22Rv1 (cell line): ENCODE results near the gene ZNF107.

Experiments
- H3K27ac ChIP-seq: fragments of 450-650 bp; 2 replicates; pipeline ENCODE4 v1.5.1; 2017
- CTCF ChIP-seq: fragments of 450-650 bp; IDR thresholded peaks from 2 replicates; pipeline ENCODE4 v1.5.1; 2017; ENCODE audit warnings: mild to moderate bottlenecking
- ZFX ChIP-seq: fragments of 450-650 bp; IDR thresholded peaks from 2 replicates; pipeline ENCODE4 v1.6.1; 2017; ENCODE audit warnings: antibody characterized with exemption, borderline replicate concordance

Gene ZNF107

GRCh38 chr7:64665980-64666662, at the start of gene ZNF107:
ZNF107 (plus strand) TSS chr7:64666133; CDS start chr7:64666283, 150 bp downstream.
- H3K27ac ChIP-seq = peak within 1 kb of the TSS; percentile 82
- TF ChIP-seq ZFX (no peak), CTCF (no peak)

- H3K27ac ChIP-seq = no peak overlapping the region
- TF ChIP-seq CTCF (peak; percentile 73), ZFX (no peak)
Measured at GRCh38 chr7:64618785-64619456, 47.0 kb upstream of the ZNF107 start.

- no peak overlapping the region for H3K27ac ChIP-seq
- no peak for TF ChIP-seq CTCF
- TF ChIP-seq ZFX = no peak
Measured at GRCh38 chr7:64619705-64620104, 46.2 kb upstream of the ZNF107 start.

GRCh38 chr7:64621656-64622055, 44.3 kb upstream of the ZNF107 start:
- no peak for TF ChIP-seq CTCF
- no peak for TF ChIP-seq ZFX
- H3K27ac ChIP-seq = no peak overlapping the region

- H3K27ac ChIP-seq = no peak overlapping the region
- TF ChIP-seq CTCF = peak; percentile 89
- TF ChIP-seq ZFX = no peak
Measured at GRCh38 chr7:64625114-64626082, 40.5 kb upstream of the ZNF107 start.

- TF ChIP-seq ZFX (no peak), CTCF (no peak)
- H3K27ac ChIP-seq = no peak overlapping the region
Measured at GRCh38 chr7:64626083-64626469, 39.9 kb upstream of the ZNF107 start.
